GM10248 (cell line): ENCODE data around the gene CCNG1.

Source experiments
- CTCF ChIA-PET: fragments of 300-600 bp; sonication (Branson Sonifier 250); formaldehyde crosslinking; extraction: SDS; loops from one replicate; lab custom pipeline; 2021; ENCODE audit warnings: antibody characterized with exemption; lab: Yijun Ruan, JAX
- POLR2A ChIA-PET: fragments of 350-650 bp; sonication (Branson Sonifier 250); formaldehyde crosslinking; extraction: SDS; loops from one replicate; lab custom pipeline; 2020; ENCODE audit warnings: antibody characterized with exemption; lab: Yijun Ruan, JAX
- DNase-seq: peaks from one replicate; pipeline ENCODE4 v3.0.0; 2012; ENCODE audit errors: extremely low spot score
- TF ChIP-seq, protein P1 (sequence below): IDR thresholded peaks from 2 replicates; pipeline ENCODE4 v1.5.1; 2012; ENCODE audit warnings: mild to moderate bottlenecking, low read depth; ENCODE audit errors: extremely low read depth, missing control alignments, control extremely low read depth

CCNG1 gene

DNA sequence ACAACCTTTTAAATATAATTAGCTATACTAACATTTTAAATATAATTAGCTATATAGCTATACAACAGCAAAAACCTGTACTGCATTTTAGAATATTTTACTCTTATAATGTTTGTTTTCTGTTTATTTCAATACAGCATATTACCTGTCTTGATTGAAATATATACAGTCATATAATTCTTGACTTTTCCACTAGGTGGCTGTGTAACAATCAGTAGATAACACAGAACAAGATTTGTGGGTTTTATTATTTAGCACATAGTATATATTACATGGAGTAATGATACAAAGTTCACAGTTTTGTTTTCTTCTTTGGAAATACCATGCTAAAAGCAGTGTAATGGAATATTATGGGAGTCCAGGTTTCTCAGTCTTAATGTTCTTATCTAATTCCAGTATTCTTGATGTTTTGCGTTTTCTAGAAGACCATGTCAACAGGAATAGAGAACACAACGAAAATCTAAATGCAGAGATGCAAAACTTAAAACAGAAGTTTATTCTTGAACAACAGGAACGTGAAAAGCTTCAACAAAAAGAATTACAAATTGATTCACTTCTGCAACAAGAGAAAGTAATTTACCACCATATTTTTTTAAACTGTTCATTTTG, 36.3 kb downstream of the CCNG1 start:
- POLR2A ChIA-PET = no interaction called here
- CTCF ChIA-PET = interaction anchor here (0.8 to 5.9 kb wide), 8 partner anchors 9 to 91 kb away, joined by 3 to 31 read pairs (median 4); partner anchors contain the start of genes HMMR and NUDCD2
- peak; percentile 21 for DNase-seq
- TF ChIP-seq, protein P1, sequence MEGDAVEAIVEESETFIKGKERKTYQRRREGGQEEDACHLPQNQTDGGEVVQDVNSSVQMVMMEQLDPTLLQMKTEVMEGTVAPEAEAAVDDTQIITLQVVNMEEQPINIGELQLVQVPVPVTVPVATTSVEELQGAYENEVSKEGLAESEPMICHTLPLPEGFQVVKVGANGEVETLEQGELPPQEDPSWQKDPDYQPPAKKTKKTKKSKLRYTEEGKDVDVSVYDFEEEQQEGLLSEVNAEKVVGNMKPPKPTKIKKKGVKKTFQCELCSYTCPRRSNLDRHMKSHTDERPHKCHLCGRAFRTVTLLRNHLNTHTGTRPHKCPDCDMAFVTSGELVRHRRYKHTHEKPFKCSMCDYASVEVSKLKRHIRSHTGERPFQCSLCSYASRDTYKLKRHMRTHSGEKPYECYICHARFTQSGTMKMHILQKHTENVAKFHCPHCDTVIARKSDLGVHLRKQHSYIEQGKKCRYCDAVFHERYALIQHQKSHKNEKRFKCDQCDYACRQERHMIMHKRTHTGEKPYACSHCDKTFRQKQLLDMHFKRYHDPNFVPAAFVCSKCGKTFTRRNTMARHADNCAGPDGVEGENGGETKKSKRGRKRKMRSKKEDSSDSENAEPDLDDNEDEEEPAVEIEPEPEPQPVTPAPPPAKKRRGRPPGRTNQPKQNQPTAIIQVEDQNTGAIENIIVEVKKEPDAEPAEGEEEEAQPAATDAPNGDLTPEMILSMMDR = peak; percentile 28

DNA sequence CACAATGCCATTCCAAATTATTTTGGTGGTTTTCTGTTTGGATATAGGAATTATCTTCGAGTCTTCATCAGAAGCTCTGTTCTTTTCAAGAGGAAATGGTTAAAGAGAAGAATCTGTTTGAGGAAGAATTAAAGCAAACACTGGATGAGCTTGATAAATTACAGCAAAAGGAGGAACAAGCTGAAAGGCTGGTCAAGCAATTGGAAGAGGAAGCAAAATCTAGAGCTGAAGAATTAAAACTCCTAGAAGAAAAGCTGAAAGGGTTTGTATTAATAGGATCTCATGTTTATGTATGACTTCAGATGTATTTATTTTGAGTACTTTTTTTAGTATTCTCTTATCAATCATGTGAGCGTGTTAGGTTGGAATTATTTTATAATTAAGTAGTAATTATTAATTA, 38.0 kb downstream of the CCNG1 start:
- TF ChIP-seq, protein P1 = no peak
- no peak for DNase-seq
- CTCF ChIA-PET = interaction anchor here (1.4 to 2.7 kb wide), 3 partner anchors 15 to 41 kb away, joined by 3 to 9 read pairs (median 5); no protein-coding TSS in a partner anchor
- POLR2A ChIA-PET = no interaction called here

DNA sequence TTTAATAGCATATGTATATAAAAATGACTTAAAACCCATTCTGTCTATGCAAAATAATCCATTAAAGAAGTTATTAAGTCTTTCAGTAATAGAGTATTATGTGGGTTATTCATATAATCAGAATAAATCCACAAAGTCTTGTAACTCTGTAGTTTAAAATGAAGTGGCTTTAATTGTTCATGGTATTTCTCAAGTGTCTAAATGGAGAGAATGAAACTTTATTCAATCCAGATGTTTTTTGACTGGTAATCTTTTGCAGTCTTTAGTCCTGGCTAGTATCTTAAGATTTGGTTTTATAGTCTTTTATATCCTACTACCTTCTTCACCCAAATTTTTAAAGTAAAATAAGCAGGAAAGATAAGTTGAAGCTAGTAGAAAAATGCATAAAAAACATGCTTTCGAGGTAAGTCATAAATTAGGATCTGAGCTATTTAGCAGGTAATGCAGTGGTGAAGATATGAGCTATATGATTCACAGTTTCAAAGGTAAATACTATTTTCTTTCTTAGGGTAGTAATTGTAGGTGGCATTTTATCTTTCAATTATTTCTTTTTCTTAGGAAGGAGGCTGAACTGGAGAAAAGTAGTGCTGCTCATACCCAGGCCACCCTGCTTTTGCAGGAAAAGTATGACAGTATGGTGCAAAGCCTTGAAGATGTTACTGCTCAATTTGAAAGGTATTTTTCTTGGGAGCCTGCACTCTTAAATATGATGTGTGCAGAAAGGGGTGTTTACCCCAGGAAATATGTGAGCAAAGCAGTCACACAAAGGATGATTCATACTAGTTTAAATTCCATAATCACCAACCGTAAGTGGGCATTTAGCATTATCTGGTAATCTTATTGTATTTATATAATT, 41.0 kb downstream of the CCNG1 start:
- ChIA-PET CTCF (interaction anchor here (0.9 to 3.8 kb wide), 4 partner anchors 10 to 19 kb away, joined by 3 to 19 read pairs (median 5); partner anchors contain the start of genes HMMR and NUDCD2), POLR2A (no interaction called here)
- no peak for DNase-seq
- TF ChIP-seq, protein P1 = no peak

DNA sequence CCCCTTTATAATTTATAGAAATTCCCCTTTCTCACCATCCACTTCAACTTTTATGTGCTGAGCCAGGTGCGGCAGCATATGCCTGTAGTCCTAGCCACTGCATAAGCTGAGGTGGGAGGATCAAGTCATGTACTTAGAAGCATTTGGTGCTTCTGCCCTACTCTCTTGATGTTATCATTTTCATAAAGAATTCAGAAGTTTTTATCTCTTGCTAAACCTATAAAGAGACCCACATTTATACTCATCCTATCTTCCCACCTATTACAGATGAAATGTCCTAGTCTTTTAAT, 41.5 kb downstream of the CCNG1 start:
- DNase-seq = no peak
- CTCF ChIA-PET = interaction anchor here (0.9 to 3.8 kb wide), 3 partner anchors 10 to 14 kb away, joined by 4 to 19 read pairs (median 8); no protein-coding TSS in a partner anchor
- POLR2A ChIA-PET = no interaction called here
- TF ChIP-seq, protein P1 = no peak

DNA sequence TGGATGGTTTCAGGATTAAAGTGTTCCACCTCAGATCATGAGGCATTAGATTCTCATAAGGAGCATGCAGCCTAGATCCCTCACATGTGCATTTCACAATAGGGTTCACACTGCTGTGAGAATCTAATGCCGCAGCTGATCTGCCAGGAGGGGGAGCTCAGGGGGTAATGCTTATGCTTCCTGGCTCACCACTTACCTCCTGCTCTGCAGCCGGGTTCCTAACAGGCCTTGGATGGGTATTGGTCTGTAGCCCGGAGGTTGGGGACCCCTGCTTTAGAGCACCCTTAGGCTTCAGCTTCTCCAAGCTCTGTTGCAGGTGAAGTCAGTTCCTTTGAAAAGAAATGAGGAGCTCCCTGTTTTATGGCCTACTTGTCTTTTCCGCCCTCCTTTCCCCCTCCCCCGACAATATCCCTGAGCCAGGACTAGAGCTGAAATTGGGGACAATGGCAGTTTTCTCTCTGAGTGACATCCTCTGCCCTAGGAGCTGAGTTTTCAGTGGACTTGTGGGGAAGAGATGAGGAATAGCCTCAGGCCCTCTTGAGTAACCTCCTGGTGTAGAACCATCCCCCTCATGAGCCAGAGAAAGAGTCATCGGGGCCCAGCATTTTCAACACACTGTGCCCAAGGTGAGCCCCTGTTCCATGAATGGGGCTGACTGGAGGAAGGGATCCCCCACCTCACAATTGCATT, 51.8 kb downstream of the CCNG1 start:
- ChIA-PET CTCF (interaction anchor here (0.9 to 3.1 kb wide), 8 partner anchors 10 to 29 kb away, joined by 3 to 19 read pairs (median 6); partner anchors contain the start of genes HMMR and NUDCD2), POLR2A (no interaction called here)
- no peak for DNase-seq

More for the DNA sequence above, 51.8 kb downstream of the CCNG1 start:
- TF ChIP-seq, protein P1 = peak; percentile 12
